Right ventricle myocardium superior (tissue), 1 donor: ENCODE results near the gene FAM222A. TPM values are rescaled to one million over a fixed set of nuclear protein-coding genes. Genes with fewer than 3 reads are reported as not detected.

Source experiments
- ATAC-seq: fragments of 200-7000 bp; cut with Tn5 transposase; one replicate; pipeline ENCODE4 v1.9.1; 2020; ENCODE audit warnings: mild to moderate bottlenecking; ENCODE audit not compliant: poor library complexity
- DNase-seq: peaks from one replicate; pipeline ENCODE4 v3.0.0-alpha.2; 2020
- intact Hi-C: fragments of 100-400 bp; cut with DNase I; formaldehyde crosslinking; loops from one replicate; pipeline ENCODE4 v1.11.2; 2022
- total RNA-seq: library from RNA; stranded (reverse); fragmentation: NEBNext Ultra II Directional; extraction: Animal tissue kit (Norgen Biotek cat#: 25700); gene quantifications from one replicate; pipeline ENCODE4 v1.2.1, GENCODE V29; 2021
- donor health status: DM: no; HTN: yes; CAD: no; lungs with severe emphysema.

FAM222A gene
- total RNA-seq, 1 donor from 2014 or later, result 25.0 TPM

DNA sequence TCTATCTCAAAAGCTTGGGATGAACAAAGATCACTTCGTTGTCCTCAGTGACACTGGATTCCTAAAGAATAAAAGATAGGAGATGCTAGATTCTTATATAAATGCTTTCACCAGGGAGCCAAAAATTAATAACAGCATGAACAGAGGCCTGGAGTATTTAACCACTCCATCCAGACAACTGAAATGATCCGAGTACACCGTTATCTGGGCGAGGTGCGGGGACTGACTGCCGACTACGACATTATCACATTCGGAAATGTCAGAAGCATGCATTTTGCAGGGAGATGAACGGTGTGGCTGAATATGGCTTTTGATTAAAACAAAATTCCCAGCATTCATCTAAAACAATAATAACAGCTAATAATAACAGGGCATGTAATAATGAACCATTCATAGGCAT lies 63.0 kb downstream of the FAM222A start:
- intact Hi-C loops, result loop anchor here (5.0 to 10.0 kb wide), 2 partner anchors 259 to 352 kb away; no protein-coding TSS in a partner anchor
- DNase-seq (peak; percentile 24), ATAC-seq (peak; percentile 50)

DNA sequence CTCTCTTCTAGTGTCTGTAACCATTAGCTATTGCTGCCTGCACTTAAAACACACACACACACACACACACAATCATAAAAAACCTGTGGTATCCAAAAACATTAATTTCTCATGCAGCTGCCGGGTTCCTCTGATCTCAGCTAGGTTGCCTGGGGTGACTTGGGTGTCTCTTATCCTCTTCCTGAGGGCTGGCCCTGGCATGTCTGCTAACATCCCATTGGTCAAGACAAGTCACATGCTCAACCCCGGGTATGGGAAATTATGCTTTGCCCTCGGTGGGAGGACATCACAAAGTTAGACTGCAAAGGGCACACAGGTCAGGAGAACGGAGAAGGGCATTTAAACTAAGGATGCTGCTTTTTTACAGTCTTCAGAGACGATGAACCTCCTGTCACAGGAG lies 63.9 kb downstream of the FAM222A start:
- intact Hi-C loops, result loop anchor here (5.0 to 10.0 kb wide), 2 partner anchors 260 to 353 kb away; no protein-coding TSS in a partner anchor
- DNase-seq (peak; percentile 32), ATAC-seq (peak; percentile 46)

DNA sequence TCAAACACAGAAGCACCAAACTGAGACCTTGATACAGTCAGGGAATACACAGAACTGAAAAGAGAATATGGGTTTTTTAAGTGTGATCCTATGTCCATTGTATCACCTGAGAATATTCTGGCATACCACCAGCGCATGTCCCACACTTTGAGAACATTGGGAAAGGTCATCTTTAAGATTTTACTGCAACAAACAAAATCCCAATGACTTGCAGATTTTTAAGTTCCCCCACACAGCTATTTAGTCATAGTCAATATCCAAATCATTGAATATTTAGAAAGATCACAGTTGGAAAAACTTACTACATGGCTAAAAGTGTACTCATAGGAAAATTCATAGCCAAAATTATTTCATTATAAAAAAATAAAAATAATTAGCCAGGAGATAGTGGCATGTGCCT lies 65.1 kb downstream of the FAM222A start:
- intact Hi-C loops, result loop anchor here (5.0 to 10.0 kb wide), 2 partner anchors 261 to 354 kb away; no protein-coding TSS in a partner anchor
- DNase-seq, result no peak
- no peak for ATAC-seq

DNA sequence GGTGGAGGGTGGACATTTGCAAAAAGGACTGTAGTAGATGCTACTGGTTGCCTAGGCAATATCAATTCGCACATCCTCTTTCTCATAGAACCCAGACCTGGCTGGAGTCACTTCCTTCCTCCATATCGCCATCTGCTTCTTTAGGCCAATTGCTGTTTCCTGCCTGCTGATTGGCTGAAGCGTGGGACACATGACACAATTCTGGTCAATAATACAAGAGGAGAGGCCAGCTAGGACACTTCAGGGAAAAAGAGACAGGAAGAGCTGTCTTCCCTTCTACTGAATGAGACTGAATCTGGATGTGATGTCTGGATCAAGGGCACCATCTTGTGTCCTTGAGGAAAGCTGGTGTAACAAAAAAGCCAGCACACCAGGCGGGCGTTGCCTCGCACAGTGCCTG lies 65.8 kb downstream of the FAM222A start:
- ATAC-seq (no peak), DNase-seq (no peak)
- intact Hi-C loops, result loop anchor here (5.0 to 10.0 kb wide), 2 partner anchors 262 to 355 kb away; no protein-coding TSS in a partner anchor

DNA sequence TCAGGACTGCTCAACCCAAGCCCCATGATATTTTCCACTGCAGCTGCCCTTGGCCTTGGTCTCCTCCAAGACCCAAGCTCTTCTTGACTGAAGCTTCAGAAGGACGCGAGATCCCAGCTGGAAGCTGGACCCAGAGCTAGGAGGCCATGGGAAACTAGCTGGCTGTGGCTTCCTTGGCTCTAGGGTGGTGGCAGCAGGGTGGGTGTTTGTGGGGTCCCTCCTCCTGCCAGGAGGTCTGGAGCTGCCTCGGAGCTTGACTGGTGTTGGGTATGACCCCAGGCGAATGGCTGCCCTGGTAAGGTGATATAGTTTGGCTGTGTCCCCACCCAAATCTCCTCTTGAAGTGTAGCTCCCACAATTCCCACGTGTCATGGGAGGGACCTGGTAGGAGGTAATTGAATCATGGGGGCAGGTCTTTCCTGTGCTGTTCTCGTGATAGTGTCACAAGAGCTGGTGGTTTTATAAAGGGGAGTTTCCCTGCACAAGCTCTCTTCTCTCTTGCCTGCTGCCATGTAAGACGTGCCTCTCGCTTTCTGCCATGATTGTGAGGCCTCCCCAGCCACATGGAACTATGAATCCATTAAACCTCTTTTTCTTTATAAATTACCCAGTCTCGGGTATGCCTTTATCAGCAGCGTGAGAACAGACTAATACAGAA lies 68.2 kb downstream of the FAM222A start:
- DNase-seq (no peak), ATAC-seq (no peak)
- intact Hi-C loops, result no loop called here

DNA sequence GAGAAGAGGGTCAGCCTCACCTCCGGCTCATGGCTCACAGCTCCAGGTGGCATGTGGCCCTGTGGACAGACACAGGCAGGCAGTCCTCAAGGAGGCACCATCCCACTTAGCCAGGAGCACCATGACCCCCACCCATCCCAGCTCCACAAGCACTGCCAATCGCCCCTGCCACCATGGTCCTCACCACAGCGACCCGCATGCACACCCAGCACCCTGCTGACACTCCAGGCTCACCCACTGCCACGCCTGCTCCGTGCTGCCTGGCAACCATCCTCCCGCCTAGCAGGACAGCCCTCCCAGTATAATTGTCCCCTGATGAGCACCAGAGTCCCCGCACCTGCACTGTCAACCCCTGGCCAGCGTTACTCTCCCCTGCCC lies 68.7 kb downstream of the FAM222A start:
- intact Hi-C loops, result no loop called here
- ATAC-seq (no peak), DNase-seq (no peak)

DNA sequence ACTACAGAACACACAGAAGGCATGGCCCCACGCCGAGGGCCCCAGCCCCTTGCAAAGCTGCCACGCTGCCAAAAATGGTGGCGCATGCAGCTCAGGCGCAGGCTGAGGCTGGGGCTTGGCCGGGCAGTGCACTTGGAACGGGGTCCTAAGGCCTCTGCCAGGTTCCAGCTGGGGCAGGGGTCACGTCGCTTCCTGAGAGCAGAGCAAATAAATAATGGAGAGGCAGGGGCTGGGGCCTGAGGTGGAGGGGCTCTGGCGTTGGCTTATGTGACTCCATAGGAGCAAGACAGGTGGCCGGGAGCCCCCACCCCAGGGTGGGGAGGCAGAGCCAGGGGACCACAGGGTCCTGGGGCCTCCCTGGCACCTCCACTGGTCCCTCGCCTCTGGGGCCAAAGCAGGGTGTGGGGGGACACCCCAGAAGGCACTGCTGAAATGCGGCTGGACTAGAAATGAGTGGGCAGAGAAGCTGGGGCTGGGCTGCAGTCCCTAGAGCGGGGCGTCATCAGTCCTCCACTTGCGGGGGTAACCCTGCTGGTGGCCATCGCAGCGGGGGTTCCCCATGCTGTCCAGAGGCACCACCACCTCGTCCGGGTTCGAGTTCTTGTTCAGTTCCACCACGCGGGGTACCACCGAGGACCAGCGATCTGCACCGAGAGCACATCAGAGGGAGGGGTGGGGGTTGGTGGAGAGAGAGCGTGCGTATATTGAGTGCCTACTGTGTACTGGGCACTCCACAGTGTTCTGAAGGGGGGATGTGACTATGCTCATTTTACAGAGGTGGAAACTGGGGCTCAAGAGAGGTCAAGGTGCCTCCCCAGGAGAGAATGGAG lies 69.7 kb downstream of the FAM222A start:
- ATAC-seq (no peak), DNase-seq (no peak)
- intact Hi-C loops, result no loop called here

DNA sequence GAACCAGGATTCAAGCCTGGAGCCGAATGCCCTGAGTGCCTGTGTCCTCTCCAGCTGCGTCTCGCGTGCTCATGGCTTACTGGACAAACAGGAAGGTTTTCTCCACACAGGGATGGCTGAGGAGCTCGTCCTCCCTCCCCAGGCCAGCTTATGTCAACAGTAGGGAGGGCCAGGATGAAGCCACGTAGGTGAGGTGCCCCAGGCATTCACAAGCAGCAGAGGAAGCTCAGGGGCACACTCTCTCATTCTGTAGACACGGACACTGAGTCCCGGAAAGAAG lies 70.3 kb downstream of the FAM222A start:
- no peak for DNase-seq
- intact Hi-C loops, result no loop called here
- ATAC-seq, result no peak

DNA sequence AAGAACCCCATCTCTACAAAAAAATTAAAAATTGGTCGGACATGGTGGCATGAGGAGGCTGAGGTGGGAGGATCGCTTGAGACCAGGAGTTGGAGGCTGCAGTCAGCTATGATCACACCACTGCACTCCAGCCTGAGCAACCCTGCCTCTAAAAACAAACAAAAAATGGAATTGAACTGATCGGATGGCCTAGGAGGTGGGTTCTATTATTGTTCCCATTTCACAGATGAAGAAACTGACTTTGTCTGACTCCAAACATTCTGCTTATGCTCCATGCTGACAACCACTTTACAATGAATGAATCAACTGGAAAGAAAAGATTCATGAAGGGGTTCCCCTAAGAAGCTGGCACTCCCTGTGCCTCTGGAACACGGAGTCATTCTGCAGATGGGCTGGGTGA lies 72.2 kb downstream of the FAM222A start:
- intact Hi-C loops, result no loop called here
- ATAC-seq (no peak), DNase-seq (no peak)

DNA sequence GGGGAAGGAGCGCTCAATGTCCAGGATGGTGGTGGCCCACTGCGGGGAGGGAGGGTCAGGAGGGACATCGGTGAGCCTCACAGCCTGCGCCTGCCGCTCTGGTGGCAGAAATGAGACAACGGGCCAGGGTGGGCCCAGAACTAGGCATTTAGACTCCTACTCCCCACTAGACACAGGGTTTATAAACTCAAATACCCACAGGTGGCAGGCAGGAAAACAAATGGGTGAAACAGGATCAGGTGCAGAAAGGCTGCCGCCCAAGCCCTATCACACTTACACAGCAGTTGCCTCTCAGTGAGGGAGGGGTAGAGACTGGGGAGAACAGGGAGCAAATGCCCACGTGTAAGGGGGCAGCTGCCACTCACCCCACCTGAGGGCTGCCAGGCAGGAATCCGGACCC lies 73.2 kb downstream of the FAM222A start:
- intact Hi-C loops, result no loop called here
- DNase-seq (no peak), ATAC-seq (no peak)

DNA sequence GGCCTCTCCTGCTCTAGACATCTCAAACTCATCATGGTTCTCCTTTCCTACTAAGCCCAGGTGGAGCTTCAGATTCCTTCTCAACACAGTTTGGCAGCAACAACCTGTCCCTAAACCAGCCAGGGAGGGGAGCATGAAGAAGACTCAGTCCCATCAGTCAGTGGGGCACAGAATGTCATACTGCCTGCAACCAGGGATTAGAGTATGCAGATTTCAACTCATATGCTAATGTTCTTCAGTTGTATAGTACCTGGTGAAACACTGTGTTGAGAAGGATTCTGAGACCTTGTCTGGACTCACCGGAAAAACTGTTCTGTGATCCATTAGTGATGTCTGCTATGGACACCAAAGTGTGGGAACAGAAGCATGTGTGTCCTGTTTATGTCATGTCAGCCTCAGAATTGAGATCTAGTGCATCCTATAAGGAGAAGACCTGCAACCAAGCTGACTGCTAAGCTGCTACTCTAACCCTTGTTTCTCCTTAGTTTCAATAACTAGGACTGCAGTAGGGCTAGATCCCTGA lies 76.0 kb downstream of the FAM222A start:
- no peak for DNase-seq
- intact Hi-C loops, result no loop called here
- ATAC-seq, result no peak

DNA sequence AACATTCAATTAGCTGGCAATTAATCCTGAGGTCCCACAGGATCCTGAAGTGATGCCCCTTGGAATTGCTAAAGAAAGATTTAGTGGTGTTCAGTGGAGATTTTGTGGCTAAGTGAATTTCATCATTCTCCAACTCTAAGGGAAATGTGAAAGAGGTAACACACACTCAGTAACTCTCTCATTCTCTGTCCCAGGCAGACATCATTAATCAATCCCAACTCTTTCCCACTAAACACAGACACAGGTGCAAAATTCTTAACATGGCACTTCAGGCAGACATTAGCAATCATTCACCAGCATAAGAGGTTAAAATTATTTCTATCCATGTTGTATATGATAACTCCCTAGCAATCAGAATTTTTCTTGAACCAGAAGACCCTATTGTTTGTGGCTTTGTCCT lies 79.4 kb downstream of the FAM222A start:
- intact Hi-C loops, result no loop called here
- DNase-seq, result no peak
- ATAC-seq, result no peak

DNA sequence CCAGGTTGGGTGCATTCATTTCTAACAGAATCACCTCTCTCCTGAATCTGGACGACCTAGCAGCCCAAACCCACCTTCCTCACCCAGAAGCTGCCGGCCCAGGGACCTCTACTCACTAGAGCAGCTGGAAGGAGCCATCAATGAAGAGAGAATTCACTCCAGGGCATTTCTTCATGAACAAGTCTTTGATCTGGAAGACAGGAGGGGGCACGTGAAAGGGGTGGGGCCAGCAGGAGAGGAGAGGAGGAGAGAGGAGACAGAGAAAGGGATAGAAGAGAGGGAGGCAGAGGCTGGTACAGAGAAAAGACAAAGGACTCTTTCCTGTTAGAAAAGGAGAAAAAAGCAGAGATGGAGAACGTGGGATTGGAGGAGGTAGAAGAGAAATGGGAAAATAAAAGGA lies 79.8 kb downstream of the FAM222A start:
- intact Hi-C loops, result no loop called here
- no peak for DNase-seq
- ATAC-seq, result no peak

DNA sequence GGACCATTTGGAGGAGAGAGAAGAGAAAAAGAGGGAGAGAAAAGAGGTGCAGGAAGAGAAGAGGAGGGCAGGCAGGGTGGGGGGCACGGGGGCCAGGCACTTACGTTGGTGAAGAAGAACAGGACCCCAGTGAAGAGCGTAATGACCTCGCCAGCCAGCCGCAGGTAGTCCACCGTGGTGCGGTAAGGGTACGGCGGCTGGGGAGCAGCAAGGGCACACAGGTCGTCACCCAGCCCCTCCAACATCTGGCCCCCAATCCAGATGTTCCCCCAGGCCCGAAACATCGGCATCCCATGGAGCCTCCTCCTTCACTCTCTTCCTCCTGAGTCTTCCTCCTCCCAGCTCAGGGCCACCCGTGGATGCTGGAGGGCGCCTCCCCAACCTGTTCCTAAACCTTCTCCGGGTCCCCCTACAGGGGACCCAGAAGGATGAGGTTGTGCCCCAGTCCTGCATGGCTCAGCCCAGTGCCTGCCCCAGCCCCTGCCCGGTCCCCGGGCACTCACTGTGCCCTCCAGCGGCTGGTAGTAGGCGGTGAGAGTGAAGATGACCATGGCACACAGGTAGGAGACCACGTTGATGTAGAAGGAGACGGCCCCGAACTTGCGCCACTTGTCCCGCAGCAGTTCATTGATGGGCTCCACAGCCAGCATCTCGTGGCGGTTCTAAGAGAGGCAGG lies 80.3 kb downstream of the FAM222A start:
- DNase-seq (no peak), ATAC-seq (no peak)
- intact Hi-C loops, result no loop called here

DNA sequence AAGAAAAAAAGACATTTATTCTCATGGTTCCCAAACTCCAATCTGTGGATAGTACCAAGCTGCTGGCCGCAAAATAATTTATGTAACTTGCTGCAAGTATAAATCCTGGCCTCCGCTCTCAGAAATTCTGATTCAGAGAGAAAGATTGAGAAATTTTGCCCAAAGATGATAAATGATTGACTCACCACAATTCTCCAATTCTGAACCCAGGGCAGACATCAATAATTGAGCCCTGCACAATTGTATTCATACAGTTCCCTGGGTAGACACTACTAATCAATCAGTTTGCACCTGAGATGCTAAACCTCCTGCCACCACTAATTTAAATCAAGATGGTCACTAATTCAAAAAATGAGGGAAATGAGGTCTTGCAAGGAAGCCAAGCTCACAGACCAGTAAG lies 81.4 kb downstream of the FAM222A start:
- DNase-seq (no peak), ATAC-seq (no peak)
- intact Hi-C loops, result no loop called here

DNA sequence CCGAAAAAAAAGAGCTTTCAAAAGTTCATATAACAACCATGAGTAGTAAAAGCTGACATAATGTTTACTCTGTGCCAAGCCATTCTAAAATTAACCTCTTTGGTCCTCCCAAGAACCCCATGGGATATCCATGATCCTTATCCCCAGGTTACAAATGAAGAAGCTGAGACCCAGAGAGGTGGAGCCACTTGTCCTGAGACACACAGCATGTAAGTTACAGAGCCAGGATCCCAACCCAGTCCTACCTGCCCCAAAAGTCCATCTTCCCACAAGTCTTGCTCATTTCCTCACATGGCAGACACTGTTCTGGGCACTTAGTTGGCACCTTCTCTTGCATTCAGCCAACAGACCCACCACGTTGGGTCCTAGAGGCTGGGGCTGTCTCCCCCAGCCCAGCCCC lies 82.4 kb downstream of the FAM222A start:
- DNase-seq (no peak), ATAC-seq (no peak)
- intact Hi-C loops, result no loop called here

DNA sequence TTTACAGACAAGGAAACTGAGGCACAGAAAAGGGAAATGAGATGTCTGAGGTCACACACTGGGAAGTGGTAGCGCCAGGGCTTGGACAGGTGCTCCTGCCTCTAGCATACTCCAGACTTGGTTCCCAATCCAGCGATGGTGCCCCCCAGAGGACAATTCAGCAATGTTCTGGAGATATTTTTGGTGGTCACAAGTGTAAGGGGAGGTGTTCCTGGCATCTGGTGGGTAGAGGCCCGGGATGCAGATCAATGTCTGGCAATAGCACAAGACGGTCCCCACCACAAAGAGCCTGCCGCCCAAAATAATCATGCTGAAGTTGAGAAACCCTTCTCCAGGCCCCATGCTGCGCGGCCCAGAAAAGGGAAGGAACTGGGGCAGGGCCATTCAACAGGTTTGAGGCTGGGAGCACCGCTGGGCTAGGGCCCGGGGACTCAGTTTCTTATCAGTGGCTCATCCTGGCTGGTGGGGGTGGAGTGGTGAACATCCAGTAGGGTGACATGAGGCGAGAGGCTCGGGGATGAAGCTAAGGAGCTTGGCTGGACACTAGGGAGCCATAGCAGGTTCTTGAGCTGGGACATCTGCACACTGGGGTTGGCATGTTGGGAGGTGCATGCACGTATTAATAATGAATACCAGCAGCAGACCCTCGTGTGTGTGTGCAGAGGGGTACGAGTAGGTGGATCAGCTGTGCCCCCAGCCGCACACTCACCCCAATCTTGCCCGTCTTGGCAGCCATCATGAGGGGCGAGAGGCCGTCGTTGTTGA lies 84.5 kb downstream of the FAM222A start:
- no peak for ATAC-seq
- intact Hi-C loops, result no loop called here
- no peak for DNase-seq

DNA sequence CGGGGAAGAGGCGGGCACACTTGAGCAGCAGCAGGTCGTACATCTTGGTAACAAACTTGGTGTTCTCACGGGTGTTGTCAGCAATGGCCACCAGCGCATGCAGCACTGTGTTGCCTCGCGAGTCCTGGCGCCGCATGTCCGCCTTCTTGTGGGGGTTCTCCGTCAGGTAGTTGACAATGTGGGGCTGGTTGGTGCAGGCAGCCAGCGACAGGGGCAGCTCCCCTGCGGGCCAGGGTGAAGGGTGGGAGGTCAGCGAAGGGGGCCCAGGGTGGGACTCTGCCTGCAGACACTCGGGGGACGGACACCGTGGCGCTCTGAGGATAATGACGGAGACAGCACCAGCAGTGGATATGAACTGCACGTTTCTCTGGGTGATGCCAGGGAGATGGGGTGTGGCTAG lies 85.1 kb downstream of the FAM222A start:
- ATAC-seq (no peak), DNase-seq (no peak)
- intact Hi-C loops, result no loop called here

DNA sequence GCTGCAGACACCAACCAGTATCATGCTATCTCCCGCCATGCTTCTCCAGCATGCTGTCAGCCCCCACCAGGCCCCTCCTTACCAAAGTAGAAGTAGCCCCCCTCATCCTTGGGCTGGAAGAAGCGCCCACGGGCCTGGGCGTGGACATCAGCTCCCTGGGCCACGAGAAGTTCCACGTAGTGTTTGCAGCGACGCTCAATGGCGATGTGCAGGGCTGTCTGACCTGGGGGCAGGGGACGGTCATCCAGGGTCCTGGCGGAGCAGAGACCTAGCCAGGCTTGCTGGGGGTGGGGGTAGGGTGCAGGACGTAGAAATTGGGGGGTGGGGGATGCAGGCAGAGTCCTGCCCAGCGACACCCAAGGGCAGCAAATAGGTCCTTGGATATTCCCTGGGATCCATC lies 86.9 kb downstream of the FAM222A start:
- ATAC-seq (no peak), DNase-seq (no peak)
- intact Hi-C loops, result no loop called here
